Mesodermal cell (in vitro differentiated cells): ENCODE results near the gene PPP1R9A.

Experiments used
- H3K27ac ChIP-seq: 2 replicates; pipeline ENCODE4 v1.7.0; 2013; ENCODE audit warnings: mild to moderate bottlenecking, low read depth, low read length, moderate library complexity; ENCODE audit not compliant: severe bottlenecking
- H3K36me3 ChIP-seq: 2 replicates; pipeline ENCODE4 v1.7.1; 2013; ENCODE audit warnings: mild to moderate bottlenecking, low read length, moderate library complexity; ENCODE audit not compliant: control insufficient read depth, insufficient read depth
- H3K4me1 ChIP-seq: one replicate; pipeline ENCODE4 v1.7.1; 2013; ENCODE audit warnings: mild to moderate bottlenecking, low read length; ENCODE audit not compliant: insufficient read depth, control insufficient read depth, poor library complexity, severe bottlenecking
- H3K4me3 ChIP-seq: 2 replicates; pipeline ENCODE4 v1.7.0; 2013; ENCODE audit warnings: low read length, control low read depth, mild to moderate bottlenecking; ENCODE audit not compliant: insufficient read depth, poor library complexity, severe bottlenecking; ENCODE audit errors: extremely low read depth
- H3K9me3 ChIP-seq: 2 replicates; pipeline ENCODE4 v1.7.1; 2013; ENCODE audit warnings: mild to moderate bottlenecking, low read length, moderate library complexity; ENCODE audit not compliant: control insufficient read depth
- WGBS, 2 experiments: methylation state at CpG; one replicate each; pipeline ENCODE4 v1.1.5; 2013; ENCODE audit warnings: missing lambda C conversion rate in 2 of 2; ENCODE audit not compliant: insufficient coverage in 2 of 2; 5-methylcytosine and 5-hydroxymethylcytosine counted together

Gene PPP1R9A

DNA sequence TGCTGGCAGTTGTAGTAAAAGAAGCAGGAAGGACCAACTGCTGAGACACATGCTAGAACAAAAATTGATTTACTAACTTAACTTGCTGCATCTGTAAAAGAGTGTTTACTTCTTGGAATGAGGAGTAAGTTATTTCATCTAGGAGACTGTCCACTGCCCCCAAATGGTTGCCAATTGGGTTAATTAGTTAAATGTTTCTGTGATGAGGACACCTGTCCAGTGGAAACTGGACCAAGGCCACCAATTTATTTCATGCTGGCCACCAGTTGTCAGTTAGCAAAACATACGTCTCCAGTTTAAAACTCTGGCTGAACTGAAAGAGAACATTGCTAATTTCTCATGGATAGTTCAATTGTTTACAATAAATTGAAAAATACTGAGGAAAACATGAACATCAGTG is 191.7 kb downstream of the PPP1R9A start:
- WGBS, 2 experiments = no CpG with 5 or more reads among the region's 1 CpG

DNA sequence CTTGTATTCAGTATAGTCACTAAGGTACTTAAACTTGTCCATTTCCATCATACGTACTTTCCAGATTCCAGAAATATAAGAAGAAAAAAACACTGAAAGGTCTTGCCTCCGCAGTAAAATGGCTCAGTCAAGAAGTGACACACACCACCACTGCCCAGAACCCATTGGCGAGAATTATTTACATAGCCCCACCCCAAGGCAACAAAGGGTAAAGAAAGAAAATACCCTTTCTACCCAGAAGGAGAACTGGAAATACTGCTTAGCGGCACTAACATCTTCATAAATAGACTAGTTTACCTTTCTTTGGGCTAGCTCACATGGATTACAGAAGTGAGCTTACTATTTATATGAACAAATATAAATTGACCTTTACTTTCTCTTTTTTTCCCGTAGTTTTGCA is 194.0 kb downstream of the PPP1R9A start:
- Histone ChIP-seq H3K27ac (no peak overlapping the region), H3K9me3 (no peaks in the 10 kb centered on the region), H3K4me1 (no peaks in the 10 kb centered on the region), H3K36me3 (no peaks in the 10 kb centered on the region), H3K4me3 (no peak overlapping the region)
- WGBS, 2 experiments = 93% methylated on average over 3 of the region's 5 CpGs; no CpG with 5 or more reads in 1 of the 2 experiments

More for the DNA sequence above, 191.7 kb downstream of the PPP1R9A start:
- Histone ChIP-seq H3K4me3 (no peak overlapping the region), H3K4me1 (no peaks in the 10 kb centered on the region), H3K27ac (no peak overlapping the region), H3K9me3 (no peaks in the 10 kb centered on the region), H3K36me3 (no peaks in the 10 kb centered on the region)

DNA sequence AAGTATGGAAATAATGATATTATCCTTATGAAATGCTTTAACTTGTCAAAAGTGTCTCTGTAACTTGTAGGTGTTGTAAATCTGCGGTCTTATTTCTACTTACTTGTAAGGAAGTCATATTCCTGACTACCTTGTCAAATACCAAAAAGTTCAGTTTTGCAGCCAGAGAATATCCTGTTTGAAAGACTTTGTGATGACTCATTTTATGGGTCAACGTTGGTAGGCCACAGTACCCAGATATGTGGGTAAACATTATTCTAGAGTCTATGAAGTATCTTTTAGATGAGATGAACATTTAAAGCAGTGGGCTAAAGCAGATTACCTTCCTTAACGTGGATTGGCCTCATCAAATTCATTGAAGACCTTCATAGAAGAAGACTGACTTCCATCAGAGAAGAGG is 195.3 kb downstream of the PPP1R9A start:
- no peaks in the 10 kb centered on the region for H3K36me3 ChIP-seq
- no peaks in the 10 kb centered on the region for H3K4me1 ChIP-seq
- no peak overlapping the region for H3K4me3 ChIP-seq
- WGBS, 2 experiments = 87 to 90% methylated on average over 2 of the region's 3 CpGs
- H3K9me3 ChIP-seq = no peaks in the 10 kb centered on the region
- no peak overlapping the region for H3K27ac ChIP-seq

DNA sequence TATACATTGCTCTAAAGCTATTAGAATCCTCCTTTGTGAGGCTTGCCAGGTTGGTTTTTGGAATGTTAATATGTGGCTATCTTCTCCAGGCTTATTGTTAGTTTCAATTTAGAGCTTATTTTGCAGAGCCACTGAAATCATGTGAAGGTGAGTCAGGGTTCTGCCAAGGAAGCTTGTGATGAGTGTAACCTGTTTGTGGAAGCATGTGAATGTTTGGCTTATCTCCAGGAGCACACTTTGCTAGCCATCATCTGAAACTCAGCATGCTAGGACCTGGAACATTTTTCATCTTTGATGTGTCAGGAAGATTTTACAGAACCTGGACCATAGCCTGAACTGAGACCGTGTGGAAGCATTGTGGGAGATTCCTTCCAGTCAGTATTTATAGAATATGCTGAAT is 197.3 kb downstream of the PPP1R9A start:
- H3K27ac ChIP-seq = no peak overlapping the region
- H3K4me3 ChIP-seq = no peak overlapping the region
- 57% methylated on average over 1 of the region's 1 CpG; no CpG with 5 or more reads in 1 of the 2 experiments for WGBS, 2 experiments

DNA sequence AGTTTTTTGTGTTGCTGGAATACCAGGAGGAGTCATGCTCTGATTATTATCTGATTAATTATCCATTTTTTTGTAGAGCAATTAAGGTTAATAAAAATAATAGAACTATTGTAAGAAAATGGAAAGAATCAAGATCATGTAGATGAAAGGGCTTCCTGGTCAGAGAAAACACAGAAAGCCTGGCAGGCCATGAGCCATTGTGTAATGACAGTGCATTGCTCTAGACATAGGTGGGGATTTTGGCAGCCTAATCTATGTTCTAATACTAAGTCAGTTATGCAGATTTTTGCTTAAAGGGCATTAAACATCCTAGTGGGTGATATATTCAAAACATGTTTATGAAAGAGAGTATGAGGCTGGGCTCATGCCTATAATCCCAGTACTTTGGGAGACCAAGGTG is 198.2 kb downstream of the PPP1R9A start:
- no peaks in the 10 kb centered on the region for H3K4me1 ChIP-seq
- H3K4me3 ChIP-seq = no peak overlapping the region
- no peaks in the 10 kb centered on the region for H3K36me3 ChIP-seq
- no peak overlapping the region for H3K27ac ChIP-seq
- H3K9me3 ChIP-seq = no peaks in the 10 kb centered on the region

More for the DNA sequence above, 197.3 kb downstream of the PPP1R9A start:
- H3K36me3 ChIP-seq = no peaks in the 10 kb centered on the region
- H3K9me3 ChIP-seq = no peaks in the 10 kb centered on the region
- no peaks in the 10 kb centered on the region for H3K4me1 ChIP-seq

DNA sequence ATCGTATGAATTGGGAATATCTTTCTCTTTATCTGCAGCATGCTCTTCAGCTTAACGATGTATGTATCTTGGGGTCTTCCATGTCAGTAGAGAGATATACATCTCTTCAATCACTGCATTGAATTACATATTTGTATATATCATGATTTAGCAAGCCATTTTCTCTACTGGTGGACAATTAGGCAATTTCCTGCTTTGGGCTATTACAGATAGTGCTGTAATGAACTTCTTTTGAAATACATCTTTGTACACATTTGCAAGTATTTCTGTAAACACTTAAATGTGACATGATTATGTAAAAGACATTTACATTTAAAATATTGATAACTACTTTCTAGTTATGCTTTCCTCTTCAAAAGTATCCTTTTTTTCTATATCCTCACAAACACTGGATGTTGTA is 199.0 kb downstream of the PPP1R9A start:
- WGBS, 2 experiments = no CpG with 5 or more reads among the region's 2 CpGs
- Histone ChIP-seq H3K4me1 (no peaks in the 10 kb centered on the region), H3K27ac (no peak overlapping the region), H3K4me3 (no peak overlapping the region), H3K9me3 (no peaks in the 10 kb centered on the region), H3K36me3 (no peaks in the 10 kb centered on the region)

DNA sequence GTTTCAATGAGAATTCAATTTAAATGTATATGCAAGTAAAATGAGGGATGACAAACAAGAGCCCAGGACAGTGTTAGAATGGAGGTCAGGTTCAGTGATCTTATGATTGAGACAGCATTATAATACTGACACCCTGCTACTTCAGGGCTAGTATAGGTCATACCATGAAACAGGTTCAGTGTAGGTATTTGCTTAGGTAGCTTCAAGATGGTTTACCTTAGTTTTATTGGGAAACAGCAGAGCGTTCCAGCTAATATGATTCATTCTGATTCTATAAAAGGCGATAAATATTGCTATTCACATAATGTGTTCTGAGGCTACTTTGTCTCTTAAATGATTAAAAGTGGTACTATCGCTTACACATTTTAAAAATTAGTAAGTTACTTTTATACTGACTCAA is 203.3 kb downstream of the PPP1R9A start:
- H3K27ac ChIP-seq = no peak overlapping the region
- WGBS, 2 experiments = no CpG with 5 or more reads among the region's 3 CpGs
- H3K4me1 ChIP-seq = no peaks in the 10 kb centered on the region
- H3K9me3 ChIP-seq = no peaks in the 10 kb centered on the region
- no peak overlapping the region for H3K4me3 ChIP-seq
- H3K36me3 ChIP-seq = no peaks in the 10 kb centered on the region

DNA sequence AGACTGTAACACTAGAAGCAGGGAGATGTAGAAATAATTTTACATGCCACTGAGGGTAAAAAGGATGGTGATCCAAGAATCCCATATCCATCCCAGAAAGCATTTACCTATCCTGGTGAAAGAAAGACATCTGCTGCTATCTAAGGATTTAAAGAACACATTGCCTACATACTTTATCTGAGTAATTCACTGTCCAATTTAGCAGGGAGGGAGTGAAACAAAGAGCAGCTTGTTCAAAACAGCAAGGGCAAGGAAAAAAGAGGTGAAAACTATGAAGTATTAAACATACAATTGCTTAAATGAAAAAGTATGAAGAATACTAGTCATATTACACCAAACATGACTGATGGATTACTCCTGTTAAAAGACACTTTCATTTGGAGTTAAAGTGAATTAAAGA is 206.2 kb downstream of the PPP1R9A start:
- Histone ChIP-seq H3K4me3 (no peak overlapping the region), H3K4me1 (no peaks in the 10 kb centered on the region), H3K9me3 (no peaks in the 10 kb centered on the region), H3K36me3 (no peaks in the 10 kb centered on the region), H3K27ac (no peak overlapping the region)

DNA sequence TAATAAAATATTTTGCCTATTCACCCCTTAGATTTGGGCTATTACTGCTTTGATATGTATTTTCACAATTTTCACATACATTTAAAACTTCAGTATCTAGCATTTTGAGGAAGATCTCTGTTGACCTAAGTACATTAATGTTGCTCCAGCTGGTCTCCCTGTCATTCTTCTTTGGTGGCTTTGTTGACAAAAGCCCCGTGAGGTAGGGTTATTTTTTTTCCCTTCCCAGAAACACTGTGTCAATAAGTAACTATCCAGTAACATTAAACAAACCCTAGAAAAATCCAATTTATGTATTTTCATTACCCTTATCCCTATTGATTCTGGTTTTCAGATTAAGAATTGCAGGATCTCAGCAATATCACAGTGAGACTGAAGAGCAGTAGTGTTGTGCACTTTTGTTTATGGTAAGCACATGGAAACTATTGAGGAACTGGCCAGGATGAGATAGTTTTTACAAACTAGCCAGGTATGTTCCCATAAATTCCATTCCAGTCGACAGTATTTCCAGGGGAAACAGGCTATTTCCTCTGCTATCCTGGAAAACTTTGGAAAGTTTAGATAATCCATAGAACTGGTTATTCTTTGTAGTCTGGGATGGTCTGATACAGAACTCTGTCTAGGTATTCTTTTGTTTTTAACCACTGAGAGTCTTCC is 218.8 kb downstream of the PPP1R9A start:
- WGBS, 2 experiments = 86 to 100% methylated on average over 1 of the region's 2 CpGs
- H3K4me1 ChIP-seq = peaks cover 5% of the 10 kb centered on the region
- peak overlapping the region; percentile 24 for H3K27ac ChIP-seq
- no peaks in the 10 kb centered on the region for H3K36me3 ChIP-seq
- no peak overlapping the region for H3K4me3 ChIP-seq
- H3K9me3 ChIP-seq = no peaks in the 10 kb centered on the region

DNA sequence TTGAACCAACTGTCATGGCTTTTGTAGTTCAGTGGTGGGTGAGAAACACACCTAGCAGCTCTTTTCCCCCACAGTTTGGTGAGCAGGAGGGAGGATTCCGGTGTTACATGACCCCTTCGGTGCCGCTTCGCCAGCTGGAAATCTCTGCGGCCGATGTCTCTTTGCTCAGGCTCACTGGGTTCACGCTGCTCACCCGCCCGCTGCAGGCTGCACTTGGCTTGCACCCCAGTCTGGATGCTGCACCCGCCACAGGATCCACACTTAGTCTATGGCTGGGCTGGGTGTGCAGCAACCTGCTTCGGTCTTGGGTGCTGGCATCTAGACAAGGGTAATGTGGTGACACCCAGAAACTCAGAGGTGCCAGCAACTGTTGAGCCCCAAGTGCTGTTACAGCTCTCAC is 225.1 kb downstream of the PPP1R9A start:
- no peaks in the 10 kb centered on the region for H3K36me3 ChIP-seq
- no peak overlapping the region for H3K27ac ChIP-seq
- H3K4me3 ChIP-seq = no peak overlapping the region
- H3K4me1 ChIP-seq = no peaks in the 10 kb centered on the region
- no peaks in the 10 kb centered on the region for H3K9me3 ChIP-seq
- 78 to 91% methylated on average over 10 to 11 of the region's 11 CpGs for WGBS, 2 experiments

DNA sequence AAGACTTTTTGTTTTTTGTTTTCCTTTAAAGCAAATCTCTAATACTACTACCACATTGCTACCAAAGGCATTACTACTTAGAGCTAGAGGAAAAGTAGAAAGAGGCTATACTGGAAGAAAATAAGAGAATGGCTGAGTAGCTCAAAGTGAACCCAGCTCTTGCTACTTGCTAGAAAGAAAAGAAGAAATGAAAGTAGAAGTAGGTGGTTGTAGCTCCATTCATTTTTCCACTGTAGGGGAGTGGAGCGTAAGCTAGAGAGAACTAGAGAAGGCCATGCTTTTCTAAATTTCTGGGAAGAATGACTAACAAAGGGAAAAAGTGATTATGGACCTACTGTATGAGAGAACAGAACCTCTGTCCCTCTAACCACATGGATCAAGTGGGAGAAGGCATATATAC is 232.5 kb downstream of the PPP1R9A start:
- WGBS, 2 experiments = 100% methylated on average over 1 of the region's 1 CpG
- no peaks in the 10 kb centered on the region for H3K4me1 ChIP-seq
- H3K9me3 ChIP-seq = no peaks in the 10 kb centered on the region
- no peak overlapping the region for H3K27ac ChIP-seq
- H3K4me3 ChIP-seq = no peak overlapping the region
- H3K36me3 ChIP-seq = no peaks in the 10 kb centered on the region
